GM15510 (cell line): ENCODE data around the gene TRPC4.

Experiments
- POLR2A ChIP-seq: IDR thresholded peaks from 3 replicates; pipeline ENCODE4 v1.6.1; 2011; ENCODE audit warnings: borderline replicate concordance; ENCODE audit not compliant: insufficient read length; ENCODE audit errors: extremely low read depth

The TRPC4 gene

GRCh38 chr13:37869756-37870488, at the start of gene TRPC4:
TSS of gene TRPC4 (minus strand) at chr13:37869772. CDS start at chr13:37783333, 86,439 bp downstream.
- TF ChIP-seq POLR2A, result no peak

GRCh38 chr13:37918751-37919150, 49.2 kb upstream of the TRPC4 start:
- no peak for TF ChIP-seq POLR2A

GRCh38 chr13:37918116-37918714, 48.6 kb upstream of the TRPC4 start:
- TF ChIP-seq POLR2A, result no peak

GRCh38 chr13:37914781-37915391, 45.3 kb upstream of the TRPC4 start:
- no peak for TF ChIP-seq POLR2A

GRCh38 chr13:37910790-37911189, 41.2 kb upstream of the TRPC4 start:
- TF ChIP-seq POLR2A, result no peak

- TF ChIP-seq POLR2A, result no peak
Observed at GRCh38 chr13:37906880-37907279, 37.3 kb upstream of the TRPC4 start.

- TF ChIP-seq POLR2A, result no peak
Observed at GRCh38 chr13:37905736-37906135, 36.2 kb upstream of the TRPC4 start.

- no peak for TF ChIP-seq POLR2A
Observed at GRCh38 chr13:37899753-37900152, 30.2 kb upstream of the TRPC4 start.

- no peak for TF ChIP-seq POLR2A
Observed at GRCh38 chr13:37893321-37893720, 23.7 kb upstream of the TRPC4 start.

- no peak for TF ChIP-seq POLR2A
Observed at GRCh38 chr13:37889820-37890219, 20.2 kb upstream of the TRPC4 start.

GRCh38 chr13:37889102-37889501, 19.5 kb upstream of the TRPC4 start:
- no peak for TF ChIP-seq POLR2A

GRCh38 chr13:37886879-37887278, 17.3 kb upstream of the TRPC4 start:
- no peak for TF ChIP-seq POLR2A

- TF ChIP-seq POLR2A, result no peak
Observed at GRCh38 chr13:37884674-37885073, 15.1 kb upstream of the TRPC4 start.

- no peak for TF ChIP-seq POLR2A
Observed at GRCh38 chr13:37884026-37884425, 14.5 kb upstream of the TRPC4 start.

GRCh38 chr13:37878921-37879320, 9.3 kb upstream of the TRPC4 start:
- TF ChIP-seq POLR2A, result no peak

GRCh38 chr13:37878496-37878895, 8.9 kb upstream of the TRPC4 start:
- TF ChIP-seq POLR2A, result no peak
